ENCODE measurements around the gene ZMIZ1.

DNA sequence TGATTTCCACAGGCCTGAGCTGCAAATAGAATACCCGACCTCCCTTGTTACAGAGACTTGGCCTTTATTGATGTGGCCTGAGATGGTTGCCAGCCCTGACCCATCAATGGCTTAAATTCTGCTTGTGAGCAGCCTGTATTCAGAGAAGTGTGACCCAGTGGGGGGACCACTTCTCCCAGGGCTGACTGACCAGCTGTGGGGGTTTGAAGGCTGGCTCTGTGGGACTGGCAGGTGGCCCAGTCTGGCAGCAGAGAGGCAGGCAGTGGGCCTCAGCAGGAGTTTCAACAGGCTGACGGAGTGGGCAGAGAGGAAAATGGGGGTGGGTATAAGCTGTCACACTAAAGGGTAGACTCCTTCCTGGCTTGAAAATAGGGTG lies 266.3 kb downstream of the ZMIZ1 start:
- TF ChIP-seq, protein P1, sequence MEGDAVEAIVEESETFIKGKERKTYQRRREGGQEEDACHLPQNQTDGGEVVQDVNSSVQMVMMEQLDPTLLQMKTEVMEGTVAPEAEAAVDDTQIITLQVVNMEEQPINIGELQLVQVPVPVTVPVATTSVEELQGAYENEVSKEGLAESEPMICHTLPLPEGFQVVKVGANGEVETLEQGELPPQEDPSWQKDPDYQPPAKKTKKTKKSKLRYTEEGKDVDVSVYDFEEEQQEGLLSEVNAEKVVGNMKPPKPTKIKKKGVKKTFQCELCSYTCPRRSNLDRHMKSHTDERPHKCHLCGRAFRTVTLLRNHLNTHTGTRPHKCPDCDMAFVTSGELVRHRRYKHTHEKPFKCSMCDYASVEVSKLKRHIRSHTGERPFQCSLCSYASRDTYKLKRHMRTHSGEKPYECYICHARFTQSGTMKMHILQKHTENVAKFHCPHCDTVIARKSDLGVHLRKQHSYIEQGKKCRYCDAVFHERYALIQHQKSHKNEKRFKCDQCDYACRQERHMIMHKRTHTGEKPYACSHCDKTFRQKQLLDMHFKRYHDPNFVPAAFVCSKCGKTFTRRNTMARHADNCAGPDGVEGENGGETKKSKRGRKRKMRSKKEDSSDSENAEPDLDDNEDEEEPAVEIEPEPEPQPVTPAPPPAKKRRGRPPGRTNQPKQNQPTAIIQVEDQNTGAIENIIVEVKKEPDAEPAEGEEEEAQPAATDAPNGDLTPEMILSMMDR (conservative IDR thresholded peaks at IDR 0.05), result no peak
- TF ChIP-seq ZFX (IDR thresholded peaks at IDR 0.05), result no peak
